Fibroblast of mammary gland (primary cell): ENCODE results near the gene CDC5L.

ENCODE experiments used
- DNase-seq: peaks from one replicate; pipeline ENCODE4 v3.0.0-alpha.2; 2010; ENCODE audit warnings: low read depth
- H3K4me3 ChIP-seq: 2 replicates; pipeline ENCODE4 v1.5.1; 2011; ENCODE audit warnings: low read depth, mild to moderate bottlenecking, low read length, moderate library complexity; ENCODE audit not compliant: control insufficient read depth
- CTCF ChIP-seq: conservative IDR thresholded peaks from 2 replicates; pipeline ENCODE4 v1.5.1; 2011; ENCODE audit warnings: low read depth, low read length, inconsistent platforms; ENCODE audit not compliant: control insufficient read depth, insufficient read depth

The CDC5L gene

GRCh38 chr6:44356487-44356886 is 31.0 kb upstream of the CDC5L start:
- TF ChIP-seq CTCF, result no peak
- DNase-seq, result no peak

GRCh38 chr6:44359973-44360372 is 27.5 kb upstream of the CDC5L start:
- no peak for TF ChIP-seq CTCF
- H3K4me3 ChIP-seq, result no peak overlapping the region
- DNase-seq, result no peak

More at GRCh38 chr6:44356487-44356886, 31.0 kb upstream of the CDC5L start:
- H3K4me3 ChIP-seq, result no peak overlapping the region

- no peak overlapping the region for H3K4me3 ChIP-seq
- TF ChIP-seq CTCF, result no peak
- no peak for DNase-seq
Measured at GRCh38 chr6:44361947-44362346, 25.6 kb upstream of the CDC5L start.

GRCh38 chr6:44363377-44363926 is 24.1 kb upstream of the CDC5L start:
- no peak overlapping the region for H3K4me3 ChIP-seq
- no peak for TF ChIP-seq CTCF
- no peak for DNase-seq

- TF ChIP-seq CTCF, result no peak
- DNase-seq, result no peak
- H3K4me3 ChIP-seq, result no peak overlapping the region
Measured at GRCh38 chr6:44366781-44367180, 20.7 kb upstream of the CDC5L start.

- H3K4me3 ChIP-seq, result no peak overlapping the region
- DNase-seq, result peak; percentile 18
- TF ChIP-seq CTCF, result no peak
Measured at GRCh38 chr6:44367681-44368080, 19.8 kb upstream of the CDC5L start.

- H3K4me3 ChIP-seq, result no peak overlapping the region
- TF ChIP-seq CTCF, result no peak
Measured at GRCh38 chr6:44373051-44373450, 14.5 kb upstream of the CDC5L start.

More at GRCh38 chr6:44373051-44373450, 14.5 kb upstream of the CDC5L start:
- no peak for DNase-seq
